Measurements from ENCODE around the gene SENP5.

Gene SENP5

DNA sequence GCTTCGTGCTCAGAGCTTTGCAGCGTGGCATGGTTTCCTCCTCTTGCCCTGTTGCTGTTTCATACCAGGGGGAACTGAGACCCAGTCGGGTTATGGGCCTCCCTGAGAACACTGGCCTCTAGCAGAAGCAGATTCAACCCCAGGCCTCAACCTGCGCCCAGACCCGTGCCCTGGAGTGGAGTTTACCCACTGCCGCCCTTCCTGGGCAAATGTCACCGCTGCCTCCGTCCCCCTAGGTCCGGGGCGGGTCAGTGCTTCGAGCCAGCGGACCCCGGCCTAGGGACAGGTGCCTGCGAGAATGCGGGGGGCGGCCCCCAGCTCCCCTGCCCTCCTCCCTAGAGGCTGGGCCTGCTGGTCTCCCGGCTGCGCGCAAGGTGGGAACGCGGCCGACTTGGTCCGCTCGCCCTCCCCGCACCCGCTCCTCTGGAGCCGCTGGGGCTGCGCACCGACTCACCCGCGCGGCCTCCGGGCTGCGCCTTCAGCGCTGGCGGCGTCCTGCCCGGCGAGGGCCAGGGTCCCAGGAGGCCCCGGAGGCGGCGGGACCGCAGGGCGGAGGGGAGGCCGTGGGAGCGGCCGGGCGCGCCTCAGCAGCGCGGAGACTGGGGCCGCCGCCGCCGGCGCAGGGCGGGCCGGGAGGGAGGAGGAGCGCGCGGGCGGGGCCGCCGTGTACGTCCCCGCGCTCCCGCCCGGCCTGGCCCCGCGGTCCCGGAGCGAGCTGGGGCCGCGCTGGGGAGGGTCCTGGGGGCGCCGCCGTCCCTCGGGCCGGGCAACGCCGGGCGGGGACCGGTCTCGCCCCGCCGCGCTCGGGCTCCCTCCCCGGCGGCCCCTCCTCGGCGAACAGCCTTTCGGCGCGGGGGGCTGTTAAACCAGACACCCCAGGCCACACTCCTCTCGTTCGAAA is 100.8 kb downstream of the SENP5 start, which contains the start of gene PIGZ:
Gene PIGZ (minus strand): TSS at position 601 of the 901 bp plus-strand sequence. CDS start 16,802 bp downstream, outside the sequence.
- DNase-seq (ENCODE audit: low read depth, low spot score): peak; percentile 62

DNA sequence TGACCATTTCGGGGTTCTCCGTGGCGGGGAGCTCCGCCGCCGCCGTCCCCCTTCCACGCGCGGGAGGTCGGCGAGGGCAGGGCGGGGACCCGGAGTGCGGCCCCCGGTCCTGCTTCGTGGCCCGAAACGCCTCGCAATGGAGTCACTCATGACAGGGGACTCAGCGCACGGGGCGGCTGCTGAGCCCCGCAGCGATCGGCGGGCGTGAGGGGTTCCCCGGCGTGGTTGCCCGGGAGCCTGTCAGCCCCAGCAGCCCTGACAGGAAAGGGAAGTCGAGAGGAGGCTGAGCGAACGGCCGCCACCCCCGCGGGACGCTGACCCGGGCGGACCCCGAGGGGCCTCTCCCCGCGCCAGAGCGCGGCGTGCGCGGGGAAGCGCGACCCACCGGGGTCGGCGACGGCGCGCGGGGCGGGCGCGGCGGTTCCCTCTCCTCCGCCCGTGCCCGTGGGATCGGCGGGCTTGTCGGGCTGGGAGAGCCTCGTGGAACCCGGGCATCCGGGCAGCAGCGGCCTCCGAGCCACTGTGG is 101.5 kb downstream of the SENP5 start:
- peak; percentile 51 for DNase-seq (ENCODE audit: low read depth, low spot score)

DNA sequence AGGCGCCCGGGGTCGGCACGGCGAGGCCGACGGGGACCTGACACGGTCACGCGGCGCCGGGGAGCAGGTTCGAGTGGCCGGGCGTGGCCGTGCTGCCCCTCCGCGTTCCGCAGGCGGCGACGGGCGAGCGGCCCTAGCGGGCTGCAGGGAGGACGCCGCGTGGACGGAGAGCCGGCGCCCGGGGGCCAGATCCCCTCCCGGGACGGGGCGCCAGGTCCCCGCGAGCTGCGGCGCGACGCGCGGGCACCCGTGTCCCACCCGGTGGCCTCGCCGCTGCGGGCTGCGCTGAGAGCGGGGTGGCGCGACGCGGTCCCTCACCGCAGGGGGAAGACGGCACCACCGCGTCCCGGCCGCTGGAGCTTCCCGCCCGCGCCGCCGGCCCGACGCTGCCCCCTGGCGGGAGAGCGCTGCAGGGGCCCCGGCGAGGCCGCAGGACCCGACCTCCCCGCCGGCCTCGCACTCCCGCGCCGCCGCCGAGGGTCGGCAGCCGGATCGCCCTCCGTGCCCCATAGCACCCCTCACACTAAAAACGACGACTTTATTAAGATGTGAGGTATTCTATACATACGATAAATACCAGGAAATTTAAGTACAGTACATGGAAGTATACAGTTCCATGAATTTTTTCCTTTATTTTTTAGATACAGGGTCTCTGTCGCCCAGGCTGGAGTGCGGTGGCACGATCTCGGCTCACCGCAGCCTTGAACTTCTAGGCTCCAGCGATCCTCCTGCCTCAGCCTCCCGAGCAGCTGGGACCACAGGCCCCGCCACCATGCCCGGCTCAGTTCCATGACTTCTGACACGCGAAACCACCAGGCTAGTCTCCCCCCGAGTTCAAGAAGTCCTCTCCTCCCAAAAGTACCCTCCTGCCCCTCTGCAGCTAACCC is 102.2 kb downstream of the SENP5 start:
- peak; percentile 85 for DNase-seq (ENCODE audit: low read depth, low spot score)

DNA sequence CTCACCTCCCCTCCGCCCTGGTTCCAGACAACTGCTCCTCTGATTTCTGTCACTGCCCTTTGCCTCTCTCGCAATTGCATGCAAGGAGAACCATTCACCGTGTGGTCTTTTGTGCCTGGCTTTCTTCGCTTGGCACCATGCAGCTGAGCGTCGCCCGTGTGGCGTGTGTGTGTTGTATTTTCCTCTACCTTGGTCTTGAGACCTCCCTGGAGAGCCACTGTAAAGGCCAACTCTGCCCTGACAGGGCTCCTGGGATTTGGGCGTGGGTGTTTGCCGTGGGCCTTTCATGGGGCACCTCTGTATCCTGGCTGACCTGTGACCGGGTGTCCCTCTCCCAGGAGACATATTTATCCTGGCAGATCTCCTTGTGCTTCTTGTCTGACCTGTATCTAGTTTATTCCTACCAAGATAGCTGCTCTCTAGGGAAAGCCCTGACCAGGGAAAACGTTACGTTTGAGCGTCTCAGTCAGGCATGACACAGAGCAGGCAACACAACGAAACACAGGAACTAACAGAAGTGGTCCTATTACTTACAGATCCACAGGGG is 102.9 kb downstream of the SENP5 start:
- no peak for DNase-seq (ENCODE audit: low read depth, low spot score)

DNA sequence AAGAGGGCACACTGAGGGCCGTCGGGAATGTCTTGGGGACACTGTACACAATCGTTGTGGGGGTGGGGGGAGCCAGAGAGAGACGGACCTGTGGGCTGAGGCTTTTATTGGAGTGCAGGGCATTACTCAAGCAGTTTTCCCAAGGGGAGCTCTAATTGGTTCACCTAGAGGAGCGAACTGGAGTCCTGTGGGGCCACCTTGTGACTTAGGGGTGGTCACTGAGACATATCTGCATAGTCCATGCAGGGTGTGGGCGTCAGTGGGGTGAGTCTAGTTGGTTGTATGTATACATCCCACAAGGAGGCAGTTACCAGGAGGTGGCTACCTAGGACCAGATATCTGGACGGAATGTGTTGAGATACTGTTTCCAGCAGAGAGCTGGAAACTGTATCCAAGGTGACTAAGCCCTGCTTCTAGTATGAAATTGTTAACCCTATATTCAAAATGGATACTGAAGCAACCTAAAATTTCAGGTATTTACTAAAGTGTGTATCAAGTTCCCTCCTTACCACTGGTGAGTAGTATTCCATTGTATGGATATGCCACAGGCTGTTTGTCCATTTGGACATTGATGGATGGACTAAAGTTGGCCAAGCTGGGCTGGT is 103.5 kb downstream of the SENP5 start:
- no peak for DNase-seq (ENCODE audit: low read depth, low spot score)

DNA sequence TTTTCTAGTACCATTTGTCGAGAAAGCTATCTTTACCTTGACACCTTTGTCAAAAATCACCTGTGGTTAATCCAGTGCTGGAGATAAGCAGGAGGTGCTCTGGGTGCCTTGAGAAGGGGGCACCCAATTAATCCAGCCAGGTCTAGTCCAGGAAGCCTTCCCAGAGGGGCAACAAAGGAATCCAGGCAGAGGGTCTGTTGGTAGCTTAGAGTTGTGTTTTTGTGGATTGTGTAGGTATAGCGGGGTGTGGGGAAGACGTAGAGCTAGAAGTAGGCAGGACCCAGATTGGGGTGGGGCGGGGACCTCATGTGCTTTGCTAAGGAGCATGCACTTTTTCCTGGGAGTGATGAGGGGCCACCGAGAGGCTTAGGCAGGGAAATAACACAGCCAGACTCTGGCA is 106.9 kb downstream of the SENP5 start:
- no peak for DNase-seq (ENCODE audit: low read depth, low spot score)

DNA sequence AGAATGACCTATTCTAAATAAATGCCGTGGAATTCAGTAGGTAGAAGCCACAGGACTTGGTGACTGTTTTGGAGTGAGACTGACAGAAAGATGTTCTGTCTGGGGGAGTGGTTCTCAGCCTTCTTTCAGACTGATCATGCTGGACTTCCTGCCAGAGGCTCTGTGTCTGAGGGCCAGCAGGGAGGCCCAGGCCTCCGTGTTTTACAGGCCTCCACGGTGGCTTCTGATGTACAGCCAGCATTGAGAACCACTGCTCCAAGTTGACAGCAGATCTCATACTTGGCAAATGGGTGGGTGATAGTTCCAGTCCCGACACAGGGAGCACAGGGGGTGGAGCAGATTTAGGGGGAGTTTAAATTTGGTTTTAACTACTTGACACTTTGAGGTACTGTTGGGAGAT is 107.6 kb downstream of the SENP5 start:
- no peak for DNase-seq (ENCODE audit: low read depth, low spot score)

DNA sequence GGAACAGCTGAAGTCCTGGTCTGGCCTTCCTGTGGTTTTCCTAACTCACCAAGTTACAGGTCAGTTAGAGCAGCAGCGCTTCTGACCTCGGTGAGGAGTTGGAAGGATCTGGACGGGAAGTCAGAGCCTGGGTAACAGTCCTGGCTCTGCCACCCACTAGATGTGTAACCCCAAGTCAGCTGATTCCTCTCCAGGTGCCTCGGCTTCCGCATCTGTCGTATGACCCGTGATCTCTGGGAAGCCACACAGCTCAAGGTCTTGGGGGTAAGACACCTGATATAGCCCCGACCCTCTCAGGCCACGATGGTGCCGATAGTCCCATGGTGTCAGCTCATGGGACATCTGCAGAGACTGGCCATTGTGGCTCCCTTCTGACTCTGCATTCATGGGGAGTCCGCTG is 109.2 kb downstream of the SENP5 start:
- DNase-seq (ENCODE audit: low read depth, low spot score): no peak

DNA sequence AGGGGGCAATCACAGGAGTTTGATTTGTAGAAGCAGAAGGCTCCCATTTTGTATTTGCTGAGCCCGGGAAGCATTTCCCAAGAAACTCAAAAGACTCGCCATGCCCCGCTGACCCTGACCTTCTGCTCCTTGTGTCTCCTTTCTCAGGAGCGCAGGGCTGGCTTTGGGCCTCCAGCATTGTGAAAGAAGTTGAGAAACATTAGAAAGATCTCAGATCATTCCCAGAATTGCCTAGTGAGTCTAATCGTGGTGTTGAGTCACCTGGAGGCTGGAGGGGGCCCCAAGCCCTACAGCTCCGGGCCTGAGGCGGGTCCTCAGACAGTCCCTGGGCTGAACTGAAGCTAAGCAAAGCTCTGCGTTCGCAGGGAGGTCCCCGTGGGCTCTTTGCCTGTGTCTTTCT is 111.8 kb downstream of the SENP5 start:
- no peak for DNase-seq (ENCODE audit: low read depth, low spot score)

DNA sequence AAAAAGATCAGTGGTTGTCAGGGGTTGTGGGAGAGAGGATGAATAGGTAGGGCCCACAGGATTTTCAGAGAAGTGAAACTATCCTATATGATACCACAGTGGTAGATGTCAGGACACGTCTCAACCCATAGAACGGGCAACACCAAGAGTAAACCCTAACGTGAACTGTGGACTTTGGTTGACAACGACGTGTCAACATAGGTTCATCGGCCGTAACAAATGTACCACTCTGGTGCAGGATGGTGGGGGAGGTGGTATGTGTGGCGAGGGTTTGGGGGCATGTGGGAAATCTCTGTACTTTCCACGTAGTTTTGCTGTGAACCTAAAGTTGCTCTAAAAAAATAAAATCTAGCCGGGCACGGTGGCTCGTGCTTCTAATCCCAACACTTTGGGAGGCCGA is 113.9 kb downstream of the SENP5 start:
- DNase-seq (ENCODE audit: low read depth, low spot score): no peak

DNA sequence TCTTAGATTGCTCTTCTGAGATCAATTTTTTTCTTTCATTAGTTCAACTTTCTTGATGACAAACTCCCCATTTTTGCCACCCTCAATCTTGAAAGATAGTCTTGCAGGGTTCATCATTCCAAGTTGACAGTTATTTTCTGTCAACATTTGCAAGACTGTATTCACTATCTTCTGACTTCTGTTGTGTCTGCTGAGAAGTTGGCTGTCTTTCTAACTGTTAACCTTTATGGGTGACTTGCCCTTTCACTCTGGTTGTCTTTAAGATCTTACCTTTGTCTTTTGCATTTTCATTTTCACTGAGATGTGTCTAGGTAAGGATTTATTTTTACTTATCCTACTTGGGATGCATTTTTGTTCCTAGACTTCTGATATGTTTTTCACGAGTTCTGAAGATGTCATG is 115.5 kb downstream of the SENP5 start:
- no peak for DNase-seq (ENCODE audit: low read depth, low spot score)

Measured in astrocyte of the hippocampus (primary cell).